NCI-H1092 treated with DMSO at 0.1 percent for 48 hours (cell line): ENCODE results near the gene BCAP31.
"Not testable (repeated sequence)": the region's sequence is repeated elsewhere in the genome, so short reads cannot be mapped to it uniquely, and the experiment has no call there.

Experiments used
- DNase-seq: peaks from one replicate; lab custom pipeline; 2025; lab: John Stamatoyannopoulos, UW

The BCAP31 gene

GRCh38 chrX:153762626-153763173, 38.5 kb upstream of the BCAP31 start:
- DNase-seq = no peak

- no peak for DNase-seq
Observed at GRCh38 chrX:153761863-153762262, 37.7 kb upstream of the BCAP31 start.

- no peak for DNase-seq
Observed at GRCh38 chrX:153755136-153755535, 30.9 kb upstream of the BCAP31 start.

- no peak for DNase-seq
Observed at GRCh38 chrX:153750127-153750774, 26.1 kb upstream of the BCAP31 start.

- not testable (repeated sequence) for DNase-seq
Observed at GRCh38 chrX:153749017-153749416, 24.8 kb upstream of the BCAP31 start.

- not testable (repeated sequence) for DNase-seq
Observed at GRCh38 chrX:153746991-153747390, 22.8 kb upstream of the BCAP31 start.

- no peak for DNase-seq
Observed at GRCh38 chrX:153746359-153746758, 22.2 kb upstream of the BCAP31 start.

- not testable (repeated sequence) for DNase-seq
Observed at GRCh38 chrX:153745067-153745433, 20.9 kb upstream of the BCAP31 start.

- DNase-seq = peak; percentile 46
Observed at GRCh38 chrX:153744210-153745066, 20.3 kb upstream of the BCAP31 start.

GRCh38 chrX:153743468-153744209, 19.5 kb upstream of the BCAP31 start:
- DNase-seq = not testable (repeated sequence)

- not testable (repeated sequence) for DNase-seq
Observed at GRCh38 chrX:153742796-153743467, 18.7 kb upstream of the BCAP31 start.

GRCh38 chrX:153742111-153742510, 17.9 kb upstream of the BCAP31 start:
- DNase-seq = not testable (repeated sequence)

GRCh38 chrX:153741446-153741845, 17.3 kb upstream of the BCAP31 start:
- DNase-seq = no peak

GRCh38 chrX:153740631-153741222, 16.5 kb upstream of the BCAP31 start:
- no peak for DNase-seq

- no peak for DNase-seq
Observed at GRCh38 chrX:153739754-153740486, 15.7 kb upstream of the BCAP31 start.

- no peak for DNase-seq
Observed at GRCh38 chrX:153738056-153738605, 13.9 kb upstream of the BCAP31 start.

GRCh38 chrX:153736871-153737441, 12.8 kb upstream of the BCAP31 start:
- peak; percentile 56 for DNase-seq

- DNase-seq = no peak
Observed at GRCh38 chrX:153736071-153736820, 12.1 kb upstream of the BCAP31 start.

GRCh38 chrX:153735274-153735673, 11.1 kb upstream of the BCAP31 start:
- no peak for DNase-seq
